ENCODE data around the gene ZNF219. TPM values are rescaled to one million over a fixed set of nuclear protein-coding genes. Genes with fewer than 3 reads are reported as not detected.

ZNF219 gene
- total RNA-seq, result 5.5 and 7.3 TPM in 2 replicates

GRCh38 chr14:21098076-21098891, at the start of gene ZNF219:
Gene ZNF219 (minus strand): TSS chr14:21098655. CDS start chr14:21093591, 5,064 bp downstream.
- intact Hi-C loops (cut with micrococcal nuclease), result no loop called here

GRCh38 chr14:21145437-21145836, 47.0 kb upstream of the ZNF219 start:
- intact Hi-C loops (cut with micrococcal nuclease), result no loop called here

GRCh38 chr14:21142357-21142756, 43.9 kb upstream of the ZNF219 start:
- intact Hi-C loops (cut with micrococcal nuclease), result no loop called here

- intact Hi-C loops (cut with micrococcal nuclease), result no loop called here
Observed at GRCh38 chr14:21136024-21136423, 37.6 kb upstream of the ZNF219 start.

GRCh38 chr14:21133901-21134300, 35.4 kb upstream of the ZNF219 start:
- intact Hi-C loops (cut with micrococcal nuclease), result no loop called here

- intact Hi-C loops (cut with micrococcal nuclease), result no loop called here
Observed at GRCh38 chr14:21123429-21123828, 25.0 kb upstream of the ZNF219 start.

GRCh38 chr14:21121122-21121521, 22.7 kb upstream of the ZNF219 start:
- intact Hi-C loops (cut with micrococcal nuclease), result no loop called here

GRCh38 chr14:21120686-21121085, 22.2 kb upstream of the ZNF219 start:
- intact Hi-C loops (cut with micrococcal nuclease), result no loop called here

- intact Hi-C loops (cut with micrococcal nuclease), result no loop called here
Observed at GRCh38 chr14:21118933-21119332, 20.5 kb upstream of the ZNF219 start.

GRCh38 chr14:21113369-21113768, 14.9 kb upstream of the ZNF219 start:
- intact Hi-C loops (cut with micrococcal nuclease), result no loop called here

GRCh38 chr14:21112255-21112654, 13.8 kb upstream of the ZNF219 start:
- intact Hi-C loops (cut with micrococcal nuclease), result no loop called here

GRCh38 chr14:21109377-21110138, 11.1 kb upstream of the ZNF219 start:
- intact Hi-C loops (cut with micrococcal nuclease), result loop anchor here (10.0 kb wide), 2 partner anchors 325 to 655 kb away; partner anchors contain the start of genes APEX1 and OSGEP

GRCh38 chr14:21108791-21109190, 10.3 kb upstream of the ZNF219 start:
- intact Hi-C loops (cut with micrococcal nuclease), result loop anchor here (10.0 kb wide), 2 partner anchors 326 to 654 kb away; partner anchors contain the start of genes APEX1 and OSGEP

GRCh38 chr14:21107283-21107800, 8.9 kb upstream of the ZNF219 start:
- intact Hi-C loops (cut with micrococcal nuclease), result loop anchor here (10.0 kb wide), 2 partner anchors 327 to 653 kb away; partner anchors contain the start of genes APEX1 and OSGEP

GRCh38 chr14:21106498-21107282, 8.2 kb upstream of the ZNF219 start:
- intact Hi-C loops (cut with micrococcal nuclease), result loop anchor here (10.0 kb wide), 2 partner anchors 328 to 652 kb away; partner anchors contain the start of genes APEX1 and OSGEP

- intact Hi-C loops (cut with micrococcal nuclease), result loop anchor here (10.0 kb wide), 2 partner anchors 329 to 651 kb away; partner anchors contain the start of genes APEX1 and OSGEP
Observed at GRCh38 chr14:21106176-21106497, 7.7 kb upstream of the ZNF219 start.

GRCh38 chr14:21105095-21105494, 6.6 kb upstream of the ZNF219 start:
- intact Hi-C loops (cut with micrococcal nuclease), result loop anchor here (10.0 kb wide), 2 partner anchors 330 to 650 kb away; partner anchors contain the start of genes APEX1 and OSGEP

GRCh38 chr14:21104448-21105060, 6.1 kb upstream of the ZNF219 start:
- intact Hi-C loops (cut with micrococcal nuclease), result loop anchor here (1.0 to 10.0 kb wide), 10 partner anchors 12 to 762 kb away; partner anchors contain the start of genes APEX1, HNRNPC, OSGEP and PARP2

GRCh38 chr14:21103710-21104447, 5.4 kb upstream of the ZNF219 start:
- intact Hi-C loops (cut with micrococcal nuclease), result loop anchor here (1.0 to 10.0 kb wide), 10 partner anchors 12 to 762 kb away; partner anchors contain the start of genes APEX1, HNRNPC, OSGEP and PARP2

- intact Hi-C loops (cut with micrococcal nuclease), result loop anchor here (5.0 to 10.0 kb wide), 4 partner anchors 279 to 761 kb away; partner anchors contain the start of genes APEX1, OSGEP, PARP2 and SUPT16H
Observed at GRCh38 chr14:21103411-21103709, 4.9 kb upstream of the ZNF219 start.

All from T-helper 2 cell treated with Interferon-gamma antibody and Interleukin-4, amounts not matched to agents 100 ng/mL and 5 ng/mL, for 36 hours (primary cell).